Measurements from ENCODE around the gene PDE2A.

DNA sequence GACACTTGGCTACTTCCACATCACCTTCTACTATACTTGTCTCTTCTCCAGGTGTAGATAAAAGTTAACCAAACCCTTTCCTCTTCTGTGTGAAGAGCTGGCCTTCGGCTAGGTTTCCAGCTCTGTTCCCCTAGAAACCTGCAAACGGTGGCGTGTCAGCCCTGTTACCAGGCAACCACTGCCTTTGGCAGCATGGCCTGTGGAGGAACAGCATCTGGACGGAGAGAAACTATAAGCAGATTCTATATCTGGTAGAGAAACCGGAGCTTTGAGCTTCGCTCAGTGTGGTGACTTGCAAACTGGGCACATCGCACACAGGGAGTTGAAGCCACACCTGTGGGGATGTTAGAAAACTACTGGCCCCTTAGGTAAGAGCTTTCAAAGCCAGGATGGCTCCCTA, 42.1 kb upstream of the PDE2A start:
- TF ChIP-seq, protein P1, sequence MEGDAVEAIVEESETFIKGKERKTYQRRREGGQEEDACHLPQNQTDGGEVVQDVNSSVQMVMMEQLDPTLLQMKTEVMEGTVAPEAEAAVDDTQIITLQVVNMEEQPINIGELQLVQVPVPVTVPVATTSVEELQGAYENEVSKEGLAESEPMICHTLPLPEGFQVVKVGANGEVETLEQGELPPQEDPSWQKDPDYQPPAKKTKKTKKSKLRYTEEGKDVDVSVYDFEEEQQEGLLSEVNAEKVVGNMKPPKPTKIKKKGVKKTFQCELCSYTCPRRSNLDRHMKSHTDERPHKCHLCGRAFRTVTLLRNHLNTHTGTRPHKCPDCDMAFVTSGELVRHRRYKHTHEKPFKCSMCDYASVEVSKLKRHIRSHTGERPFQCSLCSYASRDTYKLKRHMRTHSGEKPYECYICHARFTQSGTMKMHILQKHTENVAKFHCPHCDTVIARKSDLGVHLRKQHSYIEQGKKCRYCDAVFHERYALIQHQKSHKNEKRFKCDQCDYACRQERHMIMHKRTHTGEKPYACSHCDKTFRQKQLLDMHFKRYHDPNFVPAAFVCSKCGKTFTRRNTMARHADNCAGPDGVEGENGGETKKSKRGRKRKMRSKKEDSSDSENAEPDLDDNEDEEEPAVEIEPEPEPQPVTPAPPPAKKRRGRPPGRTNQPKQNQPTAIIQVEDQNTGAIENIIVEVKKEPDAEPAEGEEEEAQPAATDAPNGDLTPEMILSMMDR (IDR thresholded peaks at IDR 0.05): no peak
- no peak for TF ChIP-seq POLR2A (IDR thresholded peaks at IDR 0.05)
